HG02884 (cell line): ENCODE measurements around the gene CLDN8.

ENCODE experiments used
- ATAC-seq: cut with Tn5 transposase; IDR thresholded peaks from one replicate; pipeline ENCODE4 v1.9.1; 2021; ENCODE audit warnings: mild to moderate bottlenecking, moderate library complexity; ENCODE audit not compliant: unreplicated experiment

The CLDN8 gene

DNA sequence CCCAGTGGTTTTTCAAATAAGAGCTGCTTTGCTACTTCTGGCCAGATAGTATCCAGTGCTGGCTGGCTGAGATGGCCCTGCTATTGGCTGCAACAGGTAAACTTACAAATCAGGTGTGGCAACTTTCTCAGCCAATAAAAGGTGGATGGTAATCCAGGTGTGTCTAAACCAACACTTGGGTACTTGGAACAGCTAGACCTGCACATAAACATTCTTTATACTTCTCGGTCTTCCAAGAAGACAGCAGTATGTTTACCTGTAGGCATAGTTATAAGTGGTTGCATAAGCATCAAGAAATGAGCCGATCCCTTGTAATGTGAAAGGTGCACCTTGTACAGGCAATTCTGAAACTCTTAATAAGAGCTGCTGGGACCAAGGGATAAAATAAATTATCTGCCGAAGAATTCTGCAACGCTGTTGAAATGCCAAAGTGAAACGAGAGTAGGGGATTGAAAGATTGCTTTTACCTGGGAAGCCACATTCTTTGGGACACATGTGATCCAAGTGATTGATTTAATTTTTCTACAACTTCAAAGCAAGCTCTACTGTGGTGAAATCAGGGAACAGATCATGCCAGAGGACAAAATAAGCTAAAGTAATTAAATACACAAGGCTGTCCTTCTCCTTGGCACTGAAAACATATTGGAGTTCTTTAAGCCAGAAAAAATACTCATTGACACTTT, at the start of gene CLDN8:
TSS of gene CLDN8 (minus strand) at position 57 of the 683 bp plus-strand sequence. CDS start 172 bp downstream, outside the sequence.
- ATAC-seq: no peak

DNA sequence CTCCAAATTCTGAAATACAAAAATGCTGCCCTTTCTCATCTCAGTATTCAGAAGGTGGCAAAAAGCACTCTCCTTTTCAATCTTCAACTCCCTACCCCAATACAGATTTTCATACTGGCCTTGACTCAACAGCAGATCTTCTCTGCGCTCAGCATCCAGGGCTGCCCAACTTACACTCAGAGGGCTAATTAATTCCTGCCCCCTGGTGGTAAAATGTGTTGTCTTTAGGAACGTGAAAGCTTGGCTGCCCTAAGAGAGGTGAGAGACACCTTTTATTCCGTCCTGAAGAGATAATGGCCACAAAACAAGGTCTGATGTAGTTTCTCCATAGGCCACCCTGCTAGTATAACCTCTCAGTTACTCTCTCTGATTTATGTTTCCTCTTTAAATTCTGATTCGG, 41.9 kb upstream of the CLDN8 start:
- ATAC-seq: no peak

DNA sequence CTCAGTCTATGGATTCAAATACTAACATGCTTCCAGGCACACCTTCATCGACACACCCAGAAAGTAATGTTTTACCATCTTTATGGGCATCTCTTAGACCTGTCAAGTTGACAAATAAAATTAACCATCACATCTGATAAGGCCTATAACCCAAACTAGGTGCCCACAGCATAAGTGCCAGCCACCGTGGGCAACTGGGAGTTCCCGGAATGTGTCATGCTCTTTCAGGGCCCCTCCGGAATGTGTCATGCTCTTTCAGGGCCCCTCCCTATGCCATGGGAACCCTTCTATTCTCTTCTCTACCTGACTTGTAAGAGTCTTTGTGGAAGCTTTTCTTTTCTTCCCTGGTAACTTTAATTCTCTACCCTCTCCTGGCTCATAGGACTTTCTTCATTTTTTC, 40.2 kb upstream of the CLDN8 start:
- ATAC-seq: no peak

DNA sequence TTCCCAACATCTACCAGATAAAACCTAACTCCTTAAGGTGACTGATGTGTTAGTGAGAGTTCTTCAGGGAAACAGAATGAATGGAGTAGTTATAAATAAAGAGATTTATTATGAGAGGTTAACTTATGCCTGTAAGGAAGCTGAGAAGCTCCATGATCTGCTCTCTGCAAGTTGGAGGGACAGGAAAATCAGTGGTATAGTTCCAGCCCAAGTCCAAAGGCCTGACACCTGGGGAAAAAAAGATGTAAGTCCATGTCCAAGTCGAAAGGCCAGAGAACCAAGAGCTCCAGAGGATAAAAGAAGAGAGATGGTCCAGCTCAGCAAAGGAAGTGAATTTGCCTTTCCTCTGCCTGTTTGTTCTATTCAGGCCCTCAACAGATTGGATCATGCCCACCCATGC, 39.8 kb upstream of the CLDN8 start:
- ATAC-seq: no peak

DNA sequence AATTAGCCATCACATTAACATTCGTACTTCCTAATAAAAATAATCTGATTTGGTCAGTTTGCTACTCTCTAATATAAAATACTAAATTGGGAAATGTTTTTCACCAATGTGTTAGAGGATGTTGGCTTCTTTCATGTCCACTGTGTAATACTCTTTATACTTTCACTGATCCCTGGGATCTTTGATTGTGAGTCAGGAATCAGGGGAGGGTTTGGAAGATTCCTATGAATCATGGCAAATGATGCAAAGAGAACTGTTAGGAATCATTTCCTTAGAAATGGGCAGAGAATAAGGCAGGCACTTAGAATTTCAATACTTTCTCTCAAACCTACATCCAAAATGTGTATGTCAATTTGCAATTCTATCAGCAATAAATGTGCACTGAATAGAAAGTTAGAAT, 35.9 kb upstream of the CLDN8 start:
- no peak for ATAC-seq

DNA sequence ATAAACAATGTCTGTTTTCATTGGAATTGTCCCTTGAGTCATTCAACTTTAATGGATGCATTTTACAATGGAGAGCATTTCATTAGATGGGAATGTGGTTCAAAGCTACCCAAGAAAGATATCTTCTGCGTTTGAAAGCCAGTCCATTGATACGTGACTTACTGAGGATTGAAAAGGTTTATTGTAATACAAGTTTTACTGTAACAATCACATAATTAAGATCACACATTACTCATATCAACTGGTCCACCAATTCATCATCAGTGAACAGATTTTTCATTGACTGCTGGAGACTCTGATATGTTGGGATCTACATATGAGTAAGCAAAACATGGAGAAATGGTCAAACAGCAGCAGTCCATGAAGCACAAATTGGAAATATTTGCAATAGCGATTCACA, 34.0 kb upstream of the CLDN8 start:
- no peak for ATAC-seq

DNA sequence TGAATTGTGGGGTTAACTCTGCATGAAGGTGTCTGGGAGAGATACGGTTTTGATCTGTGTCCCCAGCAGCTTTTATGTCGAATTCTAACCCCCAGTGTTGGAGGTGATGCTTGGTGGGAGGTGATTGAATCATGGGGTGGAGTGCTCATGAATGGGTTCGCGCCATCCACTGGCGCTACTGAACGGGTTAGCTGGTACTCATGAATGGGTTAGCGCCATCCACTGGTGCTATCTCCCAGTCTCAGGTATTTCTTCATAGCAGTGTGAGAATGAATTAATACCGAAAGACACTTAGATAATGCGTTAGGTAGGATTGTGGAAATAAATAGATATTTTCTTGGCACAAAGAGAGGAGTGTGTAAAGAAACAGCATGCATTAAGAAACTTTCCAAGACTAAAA, 32.9 kb upstream of the CLDN8 start:
- no peak for ATAC-seq

DNA sequence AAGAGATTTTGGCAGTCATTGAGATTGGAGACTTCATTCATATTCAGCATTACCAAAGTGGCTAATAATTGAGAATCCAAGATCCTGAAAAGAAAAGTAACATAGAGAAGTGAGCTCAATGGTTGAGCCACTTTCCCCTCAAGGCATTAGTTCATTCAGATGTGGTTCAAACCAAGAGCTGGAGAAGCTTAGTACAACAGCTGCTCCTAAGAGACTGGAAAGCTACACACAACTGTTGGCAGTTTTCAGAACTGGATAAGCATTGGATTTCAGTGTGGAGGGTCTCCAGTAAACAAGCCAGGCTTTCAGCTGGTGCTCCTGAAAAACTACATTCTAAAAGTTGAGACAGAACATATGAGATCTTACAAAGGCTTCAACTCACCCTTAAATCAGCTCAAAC, 29.2 kb upstream of the CLDN8 start:
- no peak for ATAC-seq

DNA sequence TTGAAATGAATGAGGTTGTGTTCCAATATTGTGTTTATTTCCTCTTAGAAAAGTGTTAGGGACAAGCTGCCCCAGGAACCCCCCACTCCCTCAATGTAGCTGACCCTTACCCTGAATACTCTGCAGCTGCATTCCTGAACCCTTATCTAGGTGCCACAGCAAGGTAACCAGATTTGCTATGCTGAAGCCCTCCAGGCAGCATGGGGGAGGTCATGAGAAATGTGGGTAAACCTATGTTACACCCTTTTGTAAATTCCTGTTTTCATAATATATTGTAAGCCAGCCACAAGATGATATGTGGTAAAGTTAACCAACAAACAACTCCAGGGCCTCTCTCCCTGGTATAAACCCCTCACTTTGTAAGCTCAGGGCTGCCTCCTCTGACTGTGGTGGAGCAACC, 27.8 kb upstream of the CLDN8 start:
- no peak for ATAC-seq

DNA sequence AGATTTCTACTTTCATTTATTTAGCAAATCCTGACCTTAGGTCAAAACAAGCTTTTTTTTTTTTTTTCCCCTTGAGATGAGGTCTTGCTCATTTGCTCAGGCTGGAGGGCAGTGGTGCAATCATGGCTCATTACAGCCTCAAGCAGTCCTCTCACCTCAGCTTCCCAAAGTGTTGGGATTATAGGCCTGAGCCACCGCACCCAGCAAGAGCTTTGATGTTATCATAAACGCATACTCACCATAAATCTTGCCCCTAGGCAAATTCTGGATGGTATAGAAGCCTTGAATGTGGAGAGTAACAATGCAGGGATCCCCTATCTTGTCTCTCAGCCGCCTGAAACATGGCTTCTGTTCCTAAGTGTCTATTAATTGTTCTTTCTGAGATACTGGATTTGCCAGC, 24.8 kb upstream of the CLDN8 start:
- ATAC-seq: no peak

DNA sequence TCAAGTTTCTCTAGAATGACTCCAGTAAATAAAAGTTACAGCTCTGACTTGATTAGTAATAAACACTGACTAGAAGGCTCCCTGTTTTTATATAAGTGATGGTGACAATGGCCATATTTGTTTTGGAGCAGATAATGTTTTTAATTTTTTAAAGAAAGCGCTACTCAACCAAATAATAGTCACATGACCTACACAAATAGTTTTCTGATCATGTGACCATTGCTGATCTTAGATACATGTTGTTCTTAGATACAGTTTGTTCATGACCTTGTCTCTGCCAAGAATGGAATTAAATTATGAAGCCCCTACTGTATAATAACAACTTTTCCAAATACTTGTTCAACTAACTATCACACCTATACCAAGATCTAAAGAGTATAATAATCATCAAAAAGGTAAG, 22.3 kb upstream of the CLDN8 start:
- no peak for ATAC-seq

DNA sequence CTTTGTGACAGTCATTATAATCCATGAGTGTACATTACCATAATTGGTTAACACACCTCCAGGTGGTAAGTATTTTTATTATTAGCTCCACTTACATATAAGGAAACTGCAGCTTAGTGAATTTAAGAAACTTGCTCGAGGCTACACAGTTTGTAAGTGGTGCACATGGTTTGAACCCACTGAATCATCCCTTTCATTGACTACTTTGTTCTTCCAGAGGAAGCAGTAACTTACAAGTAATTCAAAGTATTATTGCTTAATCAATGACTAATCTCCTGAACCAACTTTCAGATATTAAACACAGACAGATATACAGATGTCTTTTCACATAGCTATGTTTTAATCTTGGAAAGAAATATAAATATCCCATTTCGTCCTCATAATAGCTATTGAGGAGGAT, 18.7 kb upstream of the CLDN8 start:
- no peak for ATAC-seq

DNA sequence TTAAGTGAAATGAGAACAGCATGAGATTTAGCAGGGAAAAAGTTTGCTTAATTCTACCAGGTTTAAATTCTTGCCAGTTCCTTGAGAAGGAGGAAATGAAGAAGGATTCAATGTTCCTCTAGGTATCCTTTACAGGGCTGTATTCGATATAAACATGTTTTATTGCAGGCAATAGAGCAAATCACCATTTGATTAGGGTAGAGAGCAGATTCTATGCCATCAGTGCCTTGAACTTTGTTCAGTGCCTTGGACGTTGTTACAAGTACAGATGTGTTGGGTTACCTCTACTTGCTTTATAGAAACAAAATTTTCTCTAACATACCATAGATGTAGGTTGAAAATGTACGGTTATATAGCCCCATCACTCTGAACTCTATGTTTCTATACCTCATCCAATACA, 18.2 kb upstream of the CLDN8 start:
- ATAC-seq: no peak

DNA sequence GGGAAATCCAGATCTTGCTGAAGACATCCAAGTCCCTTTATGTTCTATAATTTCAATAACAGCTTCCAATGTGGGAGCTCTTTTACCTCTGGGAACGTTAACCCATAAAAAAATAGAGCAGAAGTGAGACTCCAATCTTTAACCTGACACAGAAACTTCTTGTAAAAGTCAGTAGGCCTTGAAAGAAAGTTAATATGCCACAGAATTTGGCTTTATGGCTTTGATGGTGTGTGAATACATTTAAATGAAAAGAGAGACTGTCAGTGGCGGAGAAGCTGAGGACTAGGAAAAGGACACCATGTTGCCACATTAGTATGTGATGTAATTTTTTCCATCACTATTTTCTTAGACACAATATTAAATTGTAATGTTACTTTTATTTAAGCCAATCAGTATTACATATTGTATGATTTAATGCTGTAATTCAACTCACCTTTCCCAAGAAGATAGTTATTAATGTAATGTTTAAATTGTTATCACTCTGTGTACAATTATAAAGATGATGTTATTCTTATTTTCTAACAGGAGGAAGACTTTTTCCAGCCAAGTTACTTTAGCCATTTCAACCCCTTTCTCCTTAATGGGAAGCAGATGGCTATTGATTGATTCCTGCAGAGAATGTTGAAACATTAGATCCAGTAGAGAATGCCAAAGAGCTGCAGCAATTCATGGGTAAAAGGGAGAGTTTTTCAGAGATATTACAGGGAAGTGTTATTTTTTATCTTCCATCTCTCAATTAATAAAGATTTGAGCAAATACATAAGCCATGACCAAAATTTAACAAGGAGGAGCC, 17.5 kb upstream of the CLDN8 start:
- no peak for ATAC-seq

DNA sequence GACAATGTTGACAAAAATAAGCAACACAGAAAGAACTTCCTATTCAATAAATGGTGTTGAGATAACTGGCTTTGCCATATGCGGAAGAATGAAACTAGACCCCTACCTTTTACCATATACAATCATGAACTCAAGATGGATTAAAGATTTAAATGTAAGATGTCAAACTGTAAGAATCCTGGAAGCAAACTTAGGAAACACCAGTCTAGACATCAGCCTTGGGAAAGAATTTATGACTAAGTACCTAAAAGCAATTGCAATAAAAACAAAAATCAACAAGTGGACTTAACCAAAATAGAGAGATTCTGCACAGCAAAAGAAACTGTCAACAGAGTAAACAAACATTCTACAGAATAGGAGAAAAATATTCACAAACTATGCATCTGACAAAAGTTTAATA, 16.1 kb upstream of the CLDN8 start:
- no peak for ATAC-seq

DNA sequence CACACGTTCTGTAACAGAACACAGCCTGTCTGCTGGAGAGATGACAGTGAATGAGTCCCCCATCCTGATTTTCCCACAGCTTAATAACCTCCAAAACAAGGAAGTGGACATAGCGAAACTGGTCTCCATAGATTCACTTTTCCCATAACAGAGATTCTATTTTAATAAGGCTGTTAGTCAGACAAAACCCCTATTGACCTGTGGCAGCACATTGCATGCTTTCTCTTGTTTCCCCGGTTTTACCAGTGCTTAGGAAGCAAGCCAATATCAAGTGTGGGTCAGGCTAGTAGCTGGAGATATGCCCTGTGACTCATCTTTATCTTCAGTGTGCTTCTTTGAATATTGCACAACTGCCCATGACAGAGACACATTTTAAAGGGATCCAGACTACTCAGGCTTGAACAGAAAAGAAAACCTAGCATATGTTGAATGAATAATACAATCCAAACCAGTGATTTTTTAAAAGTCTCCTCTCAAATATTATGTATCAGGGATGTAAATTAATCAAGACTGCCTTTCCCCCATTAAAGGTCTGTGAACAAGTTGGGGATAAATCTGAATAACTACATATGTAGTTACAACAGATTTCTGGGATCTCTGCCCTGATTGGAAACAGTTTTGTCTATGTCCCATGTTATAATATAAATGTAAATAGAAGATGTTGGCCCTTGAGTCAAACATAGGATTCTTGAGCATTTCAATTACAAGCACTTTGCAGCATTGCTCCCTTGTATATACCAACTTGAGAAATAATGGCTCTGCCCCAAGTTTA, 11.9 kb upstream of the CLDN8 start:
- no peak for ATAC-seq

DNA sequence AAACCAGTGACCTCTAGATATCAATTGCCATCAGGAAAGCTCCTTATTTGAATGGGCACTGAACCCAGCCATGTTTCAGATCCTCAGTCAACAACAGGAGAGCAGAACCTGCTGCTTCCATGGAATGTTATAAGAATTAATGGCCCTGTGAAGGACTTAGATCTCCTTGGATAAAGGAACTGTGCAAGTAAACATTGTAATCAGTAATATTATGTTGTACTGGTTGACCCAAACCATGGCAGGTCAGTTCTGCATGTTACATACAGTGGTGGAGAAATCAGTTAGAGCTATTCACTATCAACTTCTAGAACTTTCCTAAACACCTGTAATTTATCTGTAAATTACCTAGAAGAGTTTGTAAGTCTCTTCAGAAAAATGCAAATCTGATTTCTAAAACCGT, 11.2 kb upstream of the CLDN8 start:
- no peak for ATAC-seq

DNA sequence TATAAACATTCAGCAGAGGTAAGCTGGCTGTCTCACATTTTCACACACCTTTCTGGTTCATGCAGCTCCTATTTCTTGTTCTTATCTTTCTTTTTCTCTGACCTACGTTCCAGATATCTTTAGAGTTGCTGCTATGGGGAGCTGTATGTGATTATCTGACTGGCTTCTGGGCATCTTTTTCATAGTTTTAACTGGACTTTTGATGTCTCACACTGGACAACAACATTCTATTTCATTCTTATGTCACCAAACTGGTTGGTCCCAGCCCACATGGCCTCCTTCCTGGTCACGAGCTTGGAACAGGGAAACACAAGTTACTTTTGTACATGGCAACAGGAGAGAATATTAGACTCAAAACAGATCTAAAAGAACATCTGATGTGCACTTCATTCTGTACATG, 7.7 kb upstream of the CLDN8 start:
- no peak for ATAC-seq

DNA sequence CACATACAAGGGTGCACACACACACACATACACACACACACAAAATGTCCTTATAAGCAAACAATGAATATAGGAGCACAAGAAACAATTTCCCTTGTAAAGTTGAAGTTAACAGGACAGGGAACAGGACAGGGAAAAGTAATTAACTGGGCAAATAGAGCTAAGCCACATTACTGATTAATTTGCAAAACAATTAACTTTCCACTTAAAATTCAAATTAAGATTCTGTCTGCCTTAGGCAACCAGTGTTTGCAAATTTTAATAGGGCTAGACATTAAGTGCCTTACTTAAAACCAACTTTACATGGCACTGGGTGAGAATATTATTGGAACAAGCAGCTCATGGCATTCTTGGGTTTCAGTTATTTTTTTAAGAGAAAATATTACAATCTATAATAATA, 6.8 kb upstream of the CLDN8 start:
- no peak for ATAC-seq

DNA sequence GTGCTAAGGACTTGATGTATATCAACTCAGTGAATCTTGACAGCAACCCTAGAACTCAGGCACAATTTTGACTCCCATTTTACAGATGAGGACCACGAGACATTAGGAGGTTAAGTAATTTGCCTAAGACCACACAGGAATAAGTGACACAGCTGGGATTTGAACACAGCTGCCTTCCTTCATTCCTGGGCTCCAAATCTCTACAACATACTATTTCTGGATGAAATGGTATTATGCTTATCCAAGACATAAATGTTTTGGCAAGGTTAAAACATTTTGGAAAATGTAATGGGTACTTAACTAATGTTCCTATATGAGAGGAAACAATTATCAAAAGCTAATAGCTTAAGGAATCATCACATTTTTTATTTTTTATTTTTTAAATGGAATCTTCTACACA, 4.8 kb downstream of the CLDN8 start:
- no peak for ATAC-seq

DNA sequence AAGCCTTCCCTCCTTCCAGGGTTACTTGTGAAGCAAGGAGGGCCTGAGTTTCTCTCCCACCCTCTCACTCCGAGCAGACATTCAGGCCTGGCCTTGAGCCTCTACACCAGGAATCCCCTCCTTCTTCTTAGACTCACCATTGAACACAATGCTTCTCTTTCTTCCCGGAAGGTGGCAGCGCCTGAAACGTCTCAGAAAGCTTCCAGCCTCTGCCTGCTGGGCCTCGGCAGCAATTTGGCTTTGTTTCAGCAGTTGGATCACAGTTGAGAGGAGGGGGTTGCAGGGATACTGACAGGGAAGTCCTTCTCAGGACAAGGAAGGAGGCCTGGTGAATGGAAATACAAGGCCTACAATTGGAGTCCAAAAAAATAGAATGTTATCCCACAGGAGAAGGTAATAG, 6.3 kb downstream of the CLDN8 start:
- no peak for ATAC-seq

DNA sequence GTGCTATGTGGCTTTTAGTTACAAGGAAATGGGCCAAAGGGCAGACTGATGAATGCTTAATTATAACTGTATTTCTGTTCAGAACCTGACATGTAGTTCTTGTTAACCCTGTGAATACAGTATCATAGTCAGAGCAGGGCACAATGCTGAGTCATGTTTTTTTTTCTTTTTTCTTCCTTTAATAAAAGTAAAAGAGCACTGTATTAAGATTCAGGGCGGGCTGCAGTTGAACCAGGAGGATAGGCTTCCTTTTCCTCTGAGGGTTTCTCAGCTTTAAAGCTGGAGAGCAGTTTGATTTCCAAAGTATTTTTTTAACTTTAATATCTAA, 8.7 kb downstream of the CLDN8 start:
- ATAC-seq: no peak
